Neural progenitor cell (in vitro differentiated cells): Measurements from ENCODE around the gene PRB4. TPM values are rescaled to one million over a fixed set of nuclear protein-coding genes. Genes with fewer than 3 reads are reported as not detected.

Source experiments
- DNase-seq: peaks from one replicate; pipeline ENCODE4 v3.0.0-alpha.2; 2016; ENCODE audit warnings: low spot score
- H2AFZ ChIP-seq: fragments of 200-600 bp; sonication (generic); replicated peaks from 2 replicates; pipeline ENCODE4 v1.6.1; 2016; ENCODE audit warnings: antibody characterized with exemption
- H3F3A ChIP-seq: fragments of 200-600 bp; sonication (generic); 2 replicates; pipeline ENCODE4 v1.6.1; 2016; ENCODE audit warnings: antibody characterized with exemption, low read depth
- H3K27ac ChIP-seq: fragments of 200-600 bp; sonication (generic); 2 replicates; pipeline ENCODE4 v1.5.1; 2016; ENCODE audit warnings: mild to moderate bottlenecking
- H3K27me3 ChIP-seq: fragments of 200-600 bp; sonication (generic); 2 replicates; pipeline ENCODE4 v1.6.1; 2016; ENCODE audit warnings: mild to moderate bottlenecking, moderate library complexity
- H3K36me3 ChIP-seq: fragments of 200-600 bp; sonication (generic); 2 replicates; pipeline ENCODE4 v1.5.1; 2016
- H3K4me1 ChIP-seq: fragments of 200-600 bp; sonication (generic); 2 replicates; pipeline ENCODE4 v1.6.1; 2016; ENCODE audit warnings: mixed run types
- H3K4me2 ChIP-seq: fragments of 200-600 bp; sonication (generic); 2 replicates; pipeline ENCODE4 v1.6.1; 2016
- H3K4me3 ChIP-seq: fragments of 200-600 bp; sonication (generic); 2 replicates; pipeline ENCODE4 v1.5.1; 2016
- H3K79me2 ChIP-seq: fragments of 200-600 bp; sonication (generic); 2 replicates; pipeline ENCODE4 v1.6.1; 2016; ENCODE audit warnings: low read depth
- H3K9ac ChIP-seq: fragments of 200-600 bp; sonication (generic); 2 replicates; pipeline ENCODE4 v1.6.1; 2016
- H3K9me3 ChIP-seq: fragments of 200-600 bp; sonication (generic); 2 replicates; pipeline ENCODE4 v1.5.1; 2016; ENCODE audit warnings: low read depth
- H4K20me1 ChIP-seq: fragments of 200-600 bp; sonication (generic); 2 replicates; pipeline ENCODE4 v1.6.1; 2016; ENCODE audit warnings: low read depth
- H3K27ac Mint-ChIP-seq: 3 replicates; pipeline ENCODE4 v1.8.0; 2021; ENCODE audit warnings: mixed read lengths
- H3K27me3 Mint-ChIP-seq: 2 replicates; pipeline ENCODE4 v1.8.0; 2022; ENCODE audit warnings: low read depth, mild to moderate bottlenecking, inconsistent platforms, moderate library complexity, mixed read lengths; ENCODE audit not compliant: insufficient read depth
- H3K36me3 Mint-ChIP-seq: 3 replicates; pipeline ENCODE4 v1.8.0; 2021; ENCODE audit warnings: mixed read lengths
- H3K4me1 Mint-ChIP-seq: 3 replicates; pipeline ENCODE4 v1.8.0; 2021; ENCODE audit warnings: mixed read lengths
- H3K4me3 Mint-ChIP-seq: 3 replicates; pipeline ENCODE4 v1.8.0; 2021; ENCODE audit warnings: mild to moderate bottlenecking, moderate library complexity, mixed read lengths
- H3K9me3 Mint-ChIP-seq: 3 replicates; pipeline ENCODE4 v1.8.0; 2020; ENCODE audit warnings: mixed read lengths
- CTCF ChIP-seq: fragments of 200-600 bp; sonication (generic); IDR thresholded peaks from 2 replicates; pipeline ENCODE4 v1.5.1; 2017; ENCODE audit warnings: antibody characterized with exemption, mild to moderate bottlenecking
- EZH2 ChIP-seq: fragments of 200-600 bp; sonication (generic); IDR thresholded peaks from 2 replicates; pipeline ENCODE4 v1.6.1; 2017; ENCODE audit warnings: antibody characterized with exemption, mild to moderate bottlenecking, moderate library complexity
- EZH2phosphoT487 ChIP-seq: fragments of 200-600 bp; sonication (generic); IDR thresholded peaks from 2 replicates; pipeline ENCODE4 v1.6.1; 2017; ENCODE audit warnings: antibody characterized with exemption
- total RNA-seq: library from RNA; depleted of rRNA; stranded (reverse); fragments of >200 nt; gene quantifications from 2 replicates; pipeline ENCODE4 v1.2.3, GENCODE V29; 2015; ENCODE audit warnings: low replicate concordance

The PRB4 gene
- total RNA-seq, 1 donor from 2014 or later: not detected

GRCh38 chr12:11273449-11273848 is 36.8 kb downstream of the PRB4 start:
- no peaks in the 10 kb centered on the region for H3K79me2 ChIP-seq
- no peaks in the 10 kb centered on the region for H4K20me1 ChIP-seq
- no peak for TF ChIP-seq EZH2
- no peak for TF ChIP-seq EZH2phosphoT487
- no peak for TF ChIP-seq CTCF
- no peak for DNase-seq
- Mint-ChIP-seq H3K36me3 (no peaks in the 10 kb centered on the region), H3K27me3 (no peaks in the 10 kb centered on the region), H3K27ac (no peak overlapping the region), H3K9me3 (no peaks in the 10 kb centered on the region), H3K4me3 (no peak overlapping the region), H3K4me1 (no peaks in the 10 kb centered on the region)
- no peak overlapping the region for H3K27ac ChIP-seq
- no peaks in the 10 kb centered on the region for H3K36me3 ChIP-seq
- H3K4me1 ChIP-seq: no peaks in the 10 kb centered on the region
- no peak overlapping the region for H3K9ac ChIP-seq
- H3K27me3 ChIP-seq: no peaks in the 10 kb centered on the region
- no peak overlapping the region for H3K4me3 ChIP-seq
- H3K4me2 ChIP-seq: no peak overlapping the region
- no peak overlapping the region for H2AFZ ChIP-seq
- H3K9me3 ChIP-seq: no peaks in the 10 kb centered on the region
- no peaks in the 10 kb centered on the region for H3F3A ChIP-seq

GRCh38 chr12:11269607-11270006 is 40.6 kb downstream of the PRB4 start, which contains the start of gene PRB3:
Gene PRB3 (minus strand): TSS chr12:11269707. CDS start chr12:11269669, 38 bp downstream.
- DNase-seq: no peak
- Mint-ChIP-seq H3K9me3 (no peaks in the 10 kb centered on the region), H3K27me3 (no peaks in the 10 kb centered on the region), H3K36me3 (no peaks in the 10 kb centered on the region), H3K4me3 (no peak within 1 kb of the TSS), H3K27ac (no peak within 1 kb of the TSS), H3K4me1 (no peaks in the 10 kb centered on the region)
- Histone ChIP-seq H4K20me1 (no peaks in the 10 kb centered on the region), H3K27me3 (no peaks in the 10 kb centered on the region), H3K9ac (no peak within 1 kb of the TSS), H3F3A (no peaks in the 10 kb centered on the region), H3K9me3 (no peaks in the 10 kb centered on the region), H3K4me3 (no peak within 1 kb of the TSS), H2AFZ (no peak within 1 kb of the TSS), H3K79me2 (no peaks in the 10 kb centered on the region), H3K4me2 (no peak within 1 kb of the TSS), H3K4me1 (no peaks in the 10 kb centered on the region), H3K36me3 (no peaks in the 10 kb centered on the region), H3K27ac (no peak within 1 kb of the TSS)
- no peak for TF ChIP-seq CTCF
- no peak for TF ChIP-seq EZH2phosphoT487
- no peak for TF ChIP-seq EZH2

- DNase-seq: no peak
- H3K4me3 Mint-ChIP-seq: no peak overlapping the region
- Histone ChIP-seq H3K36me3 (no peaks in the 10 kb centered on the region), H3K79me2 (no peaks in the 10 kb centered on the region), H3K27ac (no peak overlapping the region), H3K9ac (no peak overlapping the region), H3K4me1 (no peaks in the 10 kb centered on the region), H3F3A (no peaks in the 10 kb centered on the region), H3K9me3 (no peaks in the 10 kb centered on the region), H3K27me3 (no peaks in the 10 kb centered on the region), H3K4me3 (no peak overlapping the region), H3K4me2 (no peak overlapping the region), H2AFZ (no peak overlapping the region), H4K20me1 (no peaks in the 10 kb centered on the region)
- H3K36me3 Mint-ChIP-seq: no peaks in the 10 kb centered on the region
- TF ChIP-seq EZH2: no peak
- no peak for TF ChIP-seq EZH2phosphoT487
- no peak for TF ChIP-seq CTCF
- no peaks in the 10 kb centered on the region for H3K4me1 Mint-ChIP-seq
- H3K9me3 Mint-ChIP-seq: no peaks in the 10 kb centered on the region
- H3K27ac Mint-ChIP-seq: no peak overlapping the region
- H3K27me3 Mint-ChIP-seq: no peaks in the 10 kb centered on the region
These were observed 45.7 kb downstream of the PRB4 start for GRCh38 chr12:11264501-11264900.

Other genes with a start within 250 kb of the PRB4 start
- 1.9 and 3.5 TPM in 2 replicates for gene TAS2R46, start 248.1 kb downstream of the PRB4 start, total RNA-seq
- gene TAS2R43, start 218.1 kb downstream of the PRB4 start, total RNA-seq: 2.5 and 4.0 TPM in 2 replicates
- gene TAS2R30, start 175.8 kb downstream of the PRB4 start, total RNA-seq: 7.9 and 13.1 TPM in 2 replicates
- 11.6 and 16.3 TPM in 2 replicates for gene SMIM10L1, start 139.2 kb downstream of the PRB4 start, total RNA-seq
- not detected in 2 replicates for gene TAS2R42, start 123.5 kb downstream of the PRB4 start, total RNA-seq
- not detected in 2 replicates for gene PRB3, start 40.7 kb downstream of the PRB4 start, total RNA-seq
- gene PRB2, start 85.1 kb upstream of the PRB4 start, total RNA-seq: not detected in 2 replicates